HG02970 (cell line): ENCODE results near the gene MRPL57.
"Not testable (repeated sequence)": the region's sequence is repeated elsewhere in the genome, so short reads cannot be mapped to it uniquely, and the experiment has no call there.

Experiments
- ATAC-seq: cut with Tn5 transposase; IDR thresholded peaks from one replicate; pipeline ENCODE4 v1.9.1; 2021; ENCODE audit warnings: mild to moderate bottlenecking, moderate library complexity, moderate number of reproducible peaks; ENCODE audit not compliant: unreplicated experiment, low FRiP score

The MRPL57 gene

DNA sequence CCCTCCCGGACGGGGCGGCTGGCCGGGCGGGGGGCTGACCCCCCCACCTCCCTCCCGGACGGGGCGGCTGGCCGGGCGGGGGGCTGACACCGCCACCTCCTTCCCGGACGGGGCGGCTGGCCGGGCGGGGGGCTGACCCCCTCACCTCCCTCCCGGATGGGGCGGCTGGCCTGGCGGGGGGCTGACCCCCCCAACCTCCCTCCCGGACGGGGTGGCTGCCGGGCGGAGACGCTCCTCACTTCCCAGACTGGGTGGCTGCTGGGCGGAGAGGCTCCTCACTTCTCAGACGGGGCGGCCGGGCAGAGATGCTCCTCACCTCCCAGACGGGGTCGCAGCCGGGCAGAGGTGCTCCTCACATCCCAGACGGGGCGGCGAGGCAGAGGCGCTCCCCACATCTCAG lies 10.0 kb downstream of the MRPL57 start:
- ATAC-seq, result not testable (repeated sequence)

DNA sequence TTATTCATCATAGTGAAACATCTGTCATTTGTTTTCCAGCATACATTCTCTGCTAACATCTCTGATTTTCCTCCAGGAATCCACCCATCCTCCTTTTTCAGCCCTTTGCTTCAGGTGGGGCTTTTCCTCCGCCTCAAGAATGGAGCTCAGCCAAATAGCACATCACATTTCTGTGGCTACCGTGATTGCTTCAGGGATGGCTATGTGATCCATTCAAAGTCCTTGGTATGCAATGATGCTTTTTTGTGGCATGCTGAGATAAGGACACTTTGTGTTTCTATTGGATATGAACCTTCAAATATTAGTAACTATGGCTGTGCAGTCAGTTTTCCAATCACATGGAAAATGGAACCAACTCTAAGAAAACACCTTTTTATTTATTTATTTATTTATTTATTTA lies 18.3 kb downstream of the MRPL57 start:
- ATAC-seq, result not testable (repeated sequence)

DNA sequence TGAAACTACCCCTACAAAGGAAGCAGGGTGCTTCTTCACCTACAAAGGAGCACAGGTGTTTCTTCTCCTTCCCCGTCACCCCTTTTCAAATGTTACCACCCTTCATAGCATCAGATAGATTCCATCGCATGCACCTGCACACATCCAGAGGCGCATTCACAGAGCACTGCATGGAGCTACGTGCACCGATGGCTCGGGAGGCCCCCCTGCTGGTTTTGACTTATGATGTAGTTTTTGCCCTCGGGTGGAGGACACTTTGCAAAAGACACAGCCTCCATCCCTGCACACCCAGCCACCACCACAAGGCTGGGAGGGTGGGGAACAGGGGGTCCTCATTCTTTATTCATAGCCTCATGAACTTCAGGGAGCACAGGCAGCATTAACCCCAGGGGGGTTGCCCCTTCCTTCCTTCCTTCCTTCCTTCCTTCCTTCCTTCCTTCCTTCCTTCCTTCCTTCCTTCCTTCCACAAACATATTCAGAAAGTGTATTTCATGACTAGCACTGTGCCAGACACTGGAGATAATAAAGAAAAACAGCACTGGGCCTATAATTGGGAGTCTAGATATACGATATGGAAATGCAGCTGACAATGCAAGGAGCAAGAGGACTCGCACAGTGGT lies 21.3 kb downstream of the MRPL57 start:
- not testable (repeated sequence) for ATAC-seq

DNA sequence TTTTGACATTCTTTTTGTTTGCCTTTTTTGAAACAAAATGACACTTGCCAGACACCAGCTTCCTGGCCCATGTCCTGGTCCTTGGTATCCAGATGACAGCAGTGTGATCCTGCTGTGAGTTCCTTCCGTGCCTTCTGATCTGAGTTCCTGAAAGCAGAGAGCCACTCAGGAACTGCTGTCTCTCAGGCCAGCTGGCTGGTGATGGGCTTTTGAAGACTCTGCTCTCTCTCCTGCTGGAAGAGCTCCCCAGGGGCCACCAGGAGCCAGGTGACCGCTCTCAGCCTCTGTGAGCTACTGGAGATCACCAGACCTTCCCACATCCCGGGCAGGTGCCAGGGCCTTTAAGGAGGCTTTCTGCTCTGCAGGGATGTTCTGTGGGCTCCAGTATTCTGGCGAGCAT lies 21.9 kb downstream of the MRPL57 start:
- ATAC-seq, result not testable (repeated sequence)

DNA sequence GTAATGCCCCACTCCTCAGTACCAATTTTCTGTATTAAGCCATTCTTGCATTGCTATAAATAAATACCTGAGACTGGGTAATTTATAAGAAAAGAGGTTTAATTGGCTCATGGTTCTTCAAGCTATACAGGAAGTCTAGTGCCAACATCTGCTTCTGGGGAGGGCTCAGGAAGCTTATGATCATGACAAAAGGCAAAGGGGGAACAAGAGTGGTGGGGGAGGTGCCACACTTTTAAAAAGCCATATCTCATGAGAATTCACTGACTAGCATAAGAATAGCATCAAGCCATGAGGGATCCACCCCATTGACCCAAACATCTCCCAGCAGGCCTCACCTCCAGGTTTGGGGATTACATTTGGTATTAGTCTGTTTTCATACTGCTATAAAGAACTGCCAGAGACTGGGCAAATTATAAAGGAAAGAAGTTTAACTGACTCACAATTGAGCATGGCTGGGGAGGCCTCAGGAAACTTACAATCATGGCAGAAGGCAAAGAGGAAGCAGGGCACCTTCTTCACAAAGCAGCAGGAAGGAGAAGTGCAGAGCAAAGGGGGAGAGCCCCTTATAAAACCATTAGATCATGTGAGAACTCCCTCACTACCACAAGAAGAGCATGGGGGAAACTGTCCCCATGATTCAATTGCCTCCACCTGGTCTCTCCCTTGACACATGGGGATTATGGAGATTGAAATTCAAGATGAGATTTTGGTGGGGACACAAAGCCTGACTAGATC lies 25.2 kb downstream of the MRPL57 start:
- ATAC-seq, result not testable (repeated sequence)

DNA sequence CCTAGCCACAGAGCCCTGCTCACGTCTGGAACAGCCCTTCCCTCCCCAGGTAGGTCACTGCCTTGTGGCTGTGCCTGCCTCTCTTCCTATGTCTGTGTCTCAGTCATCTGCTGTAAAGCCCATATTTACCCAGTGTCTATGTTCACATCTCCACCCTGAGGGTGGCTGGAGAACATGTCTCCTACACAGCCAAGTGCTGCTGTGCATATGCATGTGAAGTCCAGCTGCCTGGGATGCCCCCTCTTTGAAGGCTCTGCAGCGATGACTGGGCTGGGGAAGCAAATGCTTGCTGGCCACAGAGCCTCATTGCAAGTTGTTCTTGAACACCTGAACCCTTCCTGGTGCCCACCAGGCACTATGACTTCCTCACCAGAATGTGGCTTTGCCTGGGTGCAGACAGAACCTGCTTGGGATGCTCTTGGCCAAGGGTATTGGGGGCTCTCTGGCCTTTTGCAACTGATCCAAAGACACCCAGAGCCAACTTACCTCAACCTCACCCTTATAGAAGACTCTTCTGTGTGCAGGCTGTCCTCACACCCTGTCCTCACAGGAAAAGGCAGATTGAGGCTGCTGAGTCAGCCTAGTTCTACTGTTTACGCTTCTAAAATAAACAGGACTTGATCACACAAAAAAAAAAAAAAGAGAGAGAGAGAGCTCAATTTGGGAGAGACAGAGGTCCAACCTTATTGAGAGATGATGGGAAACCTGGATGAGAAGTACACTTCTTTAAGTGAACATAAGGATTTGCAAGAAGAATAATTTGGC lies 26.5 kb downstream of the MRPL57 start:
- ATAC-seq, result no peak

DNA sequence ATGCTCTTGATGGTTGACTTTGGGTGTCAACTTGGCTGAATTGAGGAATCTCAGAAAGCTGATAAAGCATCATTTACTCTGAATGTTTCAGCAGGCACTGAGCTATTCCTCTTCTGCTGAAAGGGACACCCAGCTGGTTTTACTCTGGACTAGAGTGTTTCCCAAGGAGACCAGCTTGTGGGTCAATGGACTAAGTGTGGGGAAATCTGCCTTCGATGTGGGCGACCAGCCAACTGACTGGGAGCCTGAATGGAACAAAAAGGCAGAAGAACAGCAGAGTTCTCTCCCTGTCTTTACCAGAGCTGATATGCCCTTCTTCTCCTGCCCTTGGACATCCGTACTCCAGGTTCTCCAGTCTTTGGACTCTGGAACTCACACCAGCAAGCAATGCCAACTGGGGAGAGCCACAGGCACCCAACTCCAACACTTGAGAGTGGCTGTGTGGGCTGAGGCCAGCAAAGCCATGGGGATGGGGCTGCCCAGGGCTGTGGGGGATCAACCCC lies 32.2 kb downstream of the MRPL57 start:
- ATAC-seq, result no peak

DNA sequence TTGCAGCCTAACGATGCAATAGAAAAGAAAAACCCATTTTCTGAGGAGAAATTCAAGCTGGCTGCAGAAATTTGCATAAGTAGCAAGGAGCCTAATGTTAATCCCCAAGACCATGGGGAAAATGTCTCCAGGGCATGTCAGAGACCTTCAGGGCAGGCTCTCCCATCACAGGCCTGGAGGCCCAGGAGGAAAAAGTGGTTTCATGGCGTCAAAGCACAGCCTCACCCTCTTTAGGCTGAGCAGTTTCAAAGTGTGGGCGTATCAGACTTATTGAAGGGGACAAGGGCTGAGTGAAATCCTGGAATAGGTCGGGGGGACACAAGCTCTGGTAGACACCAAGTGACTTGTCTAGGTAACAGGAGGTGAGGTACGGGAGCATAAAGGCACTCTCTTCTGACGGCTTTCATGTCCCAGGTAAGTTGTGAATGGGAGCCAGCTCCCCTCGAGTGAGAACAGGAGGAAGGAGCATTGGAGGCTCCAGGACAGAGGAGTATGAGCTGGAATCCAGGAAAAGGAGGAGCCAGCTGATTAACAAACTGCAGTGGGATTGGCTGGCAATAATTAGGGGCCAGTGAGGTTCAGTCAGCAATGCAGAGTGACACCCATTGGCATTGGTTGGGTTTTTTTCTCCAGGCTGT lies 35.8 kb downstream of the MRPL57 start:
- no peak for ATAC-seq

DNA sequence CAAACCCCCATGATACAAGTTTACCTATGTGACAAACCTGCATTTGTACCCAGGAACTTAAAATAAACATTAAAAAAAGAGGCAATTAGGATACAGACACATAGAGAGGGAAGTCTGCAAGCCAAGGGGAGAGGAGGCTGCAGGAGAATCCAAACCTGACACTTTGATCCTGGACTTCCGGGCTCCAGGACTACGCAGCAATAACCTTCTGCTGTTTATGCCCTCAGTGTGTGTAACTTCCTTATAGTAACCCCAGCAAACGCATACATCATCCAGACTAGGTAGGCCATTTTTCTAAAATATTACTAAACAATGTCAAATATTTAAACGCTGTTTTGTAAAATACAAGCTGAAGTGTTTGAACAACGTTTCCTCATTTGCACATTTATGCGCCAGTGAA lies 39.0 kb downstream of the MRPL57 start:
- ATAC-seq, result not testable (repeated sequence)

DNA sequence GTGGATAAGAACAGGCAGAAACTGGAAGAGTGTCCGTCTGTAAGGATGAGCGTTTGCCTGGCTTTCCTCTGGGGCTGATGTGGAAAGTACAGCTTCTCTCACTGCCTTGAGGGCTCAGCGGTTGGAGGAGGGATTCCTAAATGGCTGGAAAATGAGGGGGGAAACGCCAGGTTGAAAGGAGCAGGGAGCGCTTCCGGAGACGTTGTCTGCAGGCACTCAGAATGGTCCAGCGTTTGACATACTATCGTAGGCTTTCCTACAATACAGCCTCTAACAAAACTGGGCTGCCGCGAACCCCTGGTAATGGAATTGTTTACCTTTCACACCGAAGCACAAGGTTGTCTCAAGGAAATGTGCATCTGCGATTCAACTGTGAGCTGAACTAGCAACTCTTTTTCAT lies 39.9 kb downstream of the MRPL57 start:
- no peak for ATAC-seq

DNA sequence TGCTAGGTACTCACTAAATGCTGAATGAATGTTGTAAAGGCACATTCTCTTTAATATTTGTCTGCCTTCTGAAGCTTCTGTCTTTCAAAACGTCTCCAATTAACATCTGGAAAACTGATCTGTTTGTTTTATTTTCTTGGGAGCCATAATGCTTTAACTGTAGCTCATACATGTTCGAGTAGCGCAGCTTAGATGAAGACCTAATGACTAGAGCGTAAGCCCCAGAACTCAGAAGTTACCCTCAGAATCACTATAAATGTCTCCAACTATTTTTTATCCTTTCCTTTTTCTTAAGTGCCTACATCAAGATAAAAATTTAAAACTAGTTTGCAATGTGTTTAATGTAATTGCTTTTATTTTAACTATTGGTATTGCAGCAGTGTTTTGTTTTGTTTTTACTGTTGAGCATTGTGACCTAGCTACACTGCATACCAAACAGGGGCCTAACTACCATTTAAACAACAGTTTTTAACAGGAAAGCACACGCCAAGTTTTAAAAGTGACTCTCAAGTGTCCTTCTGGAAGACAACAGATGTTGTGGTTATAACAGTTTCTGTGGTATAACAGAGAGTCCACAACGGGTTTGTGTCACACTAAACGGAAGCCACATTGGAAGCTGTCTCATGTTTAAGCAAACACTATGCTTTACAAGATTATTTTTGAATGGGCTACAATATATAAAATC lies 42.0 kb downstream of the MRPL57 start:
- peak; percentile 86 for ATAC-seq

DNA sequence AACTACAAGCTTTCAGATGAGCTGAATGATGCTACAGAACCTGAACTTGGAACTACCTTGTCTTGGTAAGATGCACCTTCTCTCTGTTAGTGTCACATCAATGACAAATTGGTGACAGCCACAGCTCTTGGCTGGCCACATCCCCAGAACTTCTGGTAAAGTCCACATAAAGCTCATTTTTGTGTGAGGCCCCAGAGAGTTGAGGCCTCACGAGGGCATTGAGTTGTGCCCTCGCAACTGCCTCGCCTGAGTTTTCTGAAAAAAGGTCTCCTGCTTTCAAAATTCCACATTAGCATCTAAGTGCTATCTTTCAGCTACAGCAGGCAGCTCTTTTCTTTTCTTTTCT lies 42.6 kb downstream of the MRPL57 start:
- ATAC-seq, result no peak

DNA sequence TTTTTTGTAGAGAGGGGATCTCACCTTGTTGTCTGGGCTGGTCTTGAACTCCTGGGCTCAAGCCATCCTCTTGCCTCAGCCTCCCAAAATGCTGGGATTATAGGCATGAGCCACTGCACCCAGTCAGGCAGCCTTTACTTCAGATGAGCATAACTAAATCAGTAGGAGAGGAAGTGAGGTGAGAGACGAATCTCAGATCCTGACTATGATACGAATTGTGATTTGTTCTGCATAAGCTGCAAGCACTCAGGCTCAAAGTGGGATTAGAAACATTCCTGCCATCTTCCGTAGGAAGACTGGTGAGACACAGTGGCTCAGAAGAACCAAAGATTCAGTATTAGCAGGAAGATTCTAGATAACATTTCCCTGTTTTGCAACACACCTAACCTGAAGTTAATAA lies 43.3 kb downstream of the MRPL57 start:
- not testable (repeated sequence) for ATAC-seq

DNA sequence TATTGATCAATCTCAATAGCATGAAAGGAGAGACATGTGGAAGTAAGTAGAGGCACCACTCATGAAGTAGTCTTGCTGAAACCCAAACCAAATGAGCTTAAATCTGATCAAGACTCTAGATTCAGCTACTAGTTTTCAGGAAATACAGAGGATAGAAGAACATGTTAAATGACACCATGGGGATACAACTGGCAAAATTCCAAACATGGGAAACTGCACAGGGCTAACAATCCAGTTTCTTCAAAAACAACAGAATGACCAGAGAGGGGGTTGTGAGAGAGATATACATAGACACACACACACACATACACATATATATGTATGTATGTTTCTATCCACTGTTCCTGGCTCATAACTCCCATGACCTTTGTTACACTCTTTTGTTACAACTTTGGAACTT lies 44.8 kb downstream of the MRPL57 start:
- no peak for ATAC-seq

DNA sequence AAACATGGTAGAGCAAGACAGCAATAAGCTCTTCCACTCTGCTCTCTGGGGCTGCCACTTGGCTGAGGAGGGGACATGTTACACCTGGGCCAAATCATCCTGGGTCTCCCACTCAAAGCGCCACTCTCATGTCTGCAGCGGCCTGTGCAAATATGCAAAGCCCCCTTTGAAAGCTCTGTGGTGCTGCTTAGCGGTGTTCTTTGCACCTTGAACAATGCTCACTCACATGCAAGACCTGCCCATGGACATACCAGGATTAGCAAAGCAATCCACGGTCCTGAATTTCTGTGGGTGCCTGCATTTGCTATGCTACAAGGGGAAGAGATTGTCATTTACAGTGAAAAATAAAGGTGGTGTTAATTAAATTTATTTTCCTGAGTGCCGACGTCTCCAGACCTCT lies 48.6 kb downstream of the MRPL57 start:
- no peak for ATAC-seq

DNA sequence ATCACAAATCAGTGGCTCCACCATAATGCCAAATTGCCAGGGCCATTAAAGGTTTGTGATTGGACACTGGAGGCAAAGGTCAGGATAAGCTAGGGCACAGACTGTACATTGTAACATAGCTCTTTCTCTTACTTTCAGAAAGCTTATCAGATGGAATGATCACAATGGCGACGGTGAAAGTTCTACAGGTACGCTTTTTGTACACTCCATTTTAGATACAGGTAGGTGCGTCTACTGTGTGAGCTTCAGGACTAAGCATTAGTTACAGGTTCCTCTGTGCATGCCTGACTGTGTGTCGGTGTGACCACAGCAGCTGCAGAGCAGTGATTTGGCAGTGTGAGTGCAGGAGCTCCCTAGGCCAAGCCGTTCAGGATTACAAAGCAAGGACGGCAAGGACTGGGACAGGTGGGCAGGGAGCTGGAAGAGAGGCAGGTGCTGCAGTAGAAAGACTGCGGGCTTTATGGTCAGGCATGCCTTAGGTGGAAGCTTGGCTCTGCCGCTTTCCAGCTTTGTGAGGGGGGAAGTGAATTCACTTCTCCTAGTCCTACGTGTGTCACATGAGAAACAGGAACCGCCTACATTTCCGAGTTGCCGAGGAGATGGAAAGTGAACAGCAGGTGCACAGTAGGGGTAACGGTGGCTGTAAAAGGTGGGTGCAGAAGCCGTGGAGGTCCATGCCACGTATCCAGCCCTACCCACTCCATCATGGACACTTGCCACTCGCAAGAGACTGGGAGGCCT lies 49.6 kb downstream of the MRPL57 start:
- ATAC-seq, result no peak

DNA sequence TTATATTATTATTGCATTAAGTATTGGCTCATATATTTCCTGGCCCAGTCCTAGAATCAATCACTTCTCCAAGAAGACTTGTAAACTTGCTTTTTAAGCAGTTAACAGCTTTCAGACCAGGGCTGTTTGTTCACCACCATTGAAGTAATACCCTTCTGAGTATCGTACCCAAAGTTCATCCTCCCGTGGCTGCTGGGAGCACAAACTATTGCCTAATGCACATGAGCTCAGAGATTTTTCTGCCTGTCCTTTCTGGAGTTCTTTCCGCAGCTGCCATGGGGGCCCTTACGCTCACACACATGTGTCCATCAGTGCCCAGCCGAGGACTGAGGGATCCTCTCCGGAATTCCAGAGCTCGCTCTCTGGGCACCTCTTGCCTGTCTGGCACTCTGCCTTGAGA lies 51.5 kb downstream of the MRPL57 start:
- ATAC-seq, result no peak
